Fibroblast of skin of abdomen (primary cell): ENCODE results near the gene AGAP1.

Experiments
- DNase-seq: peaks from one replicate; pipeline ENCODE4 v3.0.0-alpha.2; 2013

Gene AGAP1

GRCh38 chr2:236180076-236180816, 686.4 kb downstream of the AGAP1 start:
- DNase-seq = peak; percentile 76

DNA sequence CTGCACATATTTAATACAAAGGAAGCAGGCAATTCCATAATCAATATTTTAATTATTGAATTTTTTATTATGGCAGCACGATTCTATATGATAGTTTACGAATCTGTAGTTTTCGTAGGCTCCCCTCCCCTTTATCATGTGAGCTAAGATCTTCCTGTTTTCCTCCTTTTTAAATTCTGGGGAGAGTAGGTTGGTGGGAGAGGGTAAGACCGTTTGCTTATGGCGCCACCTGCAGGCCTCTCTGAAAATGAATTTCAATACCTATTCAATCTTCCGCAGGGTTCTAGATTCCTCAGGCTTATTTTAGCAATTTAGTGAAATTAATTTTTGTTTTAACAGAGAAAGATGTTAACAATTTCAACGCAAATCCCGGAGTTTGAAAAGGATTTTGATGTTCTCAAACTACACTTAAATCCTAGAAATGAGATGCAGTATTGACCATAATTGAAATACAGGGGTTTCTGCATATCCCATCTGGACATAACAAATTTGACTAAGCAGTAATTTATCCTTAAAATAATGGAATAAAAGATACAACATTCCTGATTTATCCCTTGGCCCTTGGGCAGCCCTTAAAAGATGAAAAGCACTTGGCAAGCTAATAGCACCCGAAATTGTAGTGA, 687.1 kb downstream of the AGAP1 start:
- peak; percentile 62 for DNase-seq
